Ovary (tissue), 9 donors: ENCODE measurements around the gene HDAC9. TPM values are rescaled to one million over a fixed set of nuclear protein-coding genes. Genes with fewer than 3 reads are reported as not detected.

Experiments used
- DNase-seq, 5 donors: peaks; one replicate each; pipeline ENCODE4 v3.0.0-alpha.2; 2019 to 2020
- H3K27ac ChIP-seq, 2 donors: fragments of 200-600 bp; one replicate each; pipeline versions ENCODE4 v1.5.1 to v1.8.0; 2019 to 2022
- H3K27me3 ChIP-seq: fragments of 200-600 bp; one replicate; pipeline ENCODE4 v1.8.0; 2022
- H3K36me3 ChIP-seq: fragments of 200-600 bp; sonication (generic); one replicate; pipeline ENCODE4 v1.5.1; 2019
- H3K4me1 ChIP-seq: one replicate; pipeline ENCODE4 v1.8.1; 2013; ENCODE audit warnings: mild to moderate bottlenecking, moderate library complexity; ENCODE audit not compliant: insufficient read depth
- H3K4me3 ChIP-seq: fragments of 200-600 bp; sonication (generic); one replicate; pipeline ENCODE4 v1.5.1; 2017
- H3K9me3 ChIP-seq, 2 donors: fragments of 200-600 bp in 1 of 2; sonication (generic) in 1 of 2; one replicate each; pipeline versions ENCODE4 v1.5.1 to v1.8.1; 2013 to 2019; ENCODE audit warnings: mild to moderate bottlenecking in 1 of 2, moderate library complexity in 1 of 2
- EP300 ChIP-seq: sonication (generic); formaldehyde crosslinking; IDR thresholded peaks from one replicate; pipeline ENCODE4 v1.6.1; 2017; ENCODE audit warnings: antibody characterized with exemption
- POLR2A ChIP-seq: fragments of 450-650 bp; IDR thresholded peaks from one replicate; pipeline ENCODE4 v1.6.1; 2017; ENCODE audit warnings: antibody characterized with exemption, mild to moderate bottlenecking, moderate library complexity
- WGBS, 3 donors: extraction: QIAGEN DNeasy Blood & Tissue Kit in 1 of 3; methylation state at CpG; one replicate each; pipeline versions ENCODE4 v1.1.5 to v1.1.7; 2013 to 2017; 5-methylcytosine and 5-hydroxymethylcytosine counted together
- intact Hi-C, 4 donors: fragments of 100-400 bp; cut with DNase I; formaldehyde crosslinking; loops; one replicate each; pipeline versions ENCODE4 v1.11.0 to v1.15.1; 2022 to 2023
- polyA plus RNA-seq, 2 donors: library from polyadenylated mRNA; stranded (reverse); fragments of 200-250 nt in 1 of 2; fragments of 350-450 nt in 1 of 2; fragmentation: Illumina TruSeq in 1 of 2; extraction: RNeasy Lipid Tissue Mini Kit (QIAGEN cat#74804) in 1 of 2; gene quantifications; one replicate each; pipeline ENCODE4 v1.2.3, GENCODE V29; 2013 to 2014
- total RNA-seq, 7 donors: library from RNA; depleted of rRNA in 2 of 7; stranded (reverse); fragments of >200 nt in 2 of 7; fragmentation: NEBNext Ultra II Directional in 3 of 7; extraction: Animal tissue kit (Norgen Biotek cat#: 25700) in 3 of 7; gene quantifications; one replicate each; pipeline versions ENCODE4 v1.1.0 to v1.2.4, GENCODE V29; 2016 to 2023
- TF ChIP-seq, protein P1 (sequence below), 3 donors: fragments of 450-650 bp in 2 of 3; fragments of 200-600 bp in 1 of 3; IDR thresholded peaks; one replicate each; pipeline versions ENCODE4 v1.5.1 to v1.8.0; 2016 to 2022; ENCODE audit warnings: antibody characterized with exemption in 3 of 3, mild to moderate bottlenecking in 1 of 3
- donor health status: DM: no; HTN: no; CAD: no; lungs with moderate emphysema.
- donor health status: DM: no; HTN: no; CAD: no.
- donor health status: Bipolar disorder and iron deficiency.
- donor health status: DM: yes; HTN: yes; CAD: no.
- donor health status: DM: no; HTN: no; CAD: no.
- donor health status: DM: yes; HTN: yes; CAD: no.

The HDAC9 gene
- total and polyA plus RNA-seq, 9 donors, result 1.7 to 22.3 (median 6.0) TPM

DNA sequence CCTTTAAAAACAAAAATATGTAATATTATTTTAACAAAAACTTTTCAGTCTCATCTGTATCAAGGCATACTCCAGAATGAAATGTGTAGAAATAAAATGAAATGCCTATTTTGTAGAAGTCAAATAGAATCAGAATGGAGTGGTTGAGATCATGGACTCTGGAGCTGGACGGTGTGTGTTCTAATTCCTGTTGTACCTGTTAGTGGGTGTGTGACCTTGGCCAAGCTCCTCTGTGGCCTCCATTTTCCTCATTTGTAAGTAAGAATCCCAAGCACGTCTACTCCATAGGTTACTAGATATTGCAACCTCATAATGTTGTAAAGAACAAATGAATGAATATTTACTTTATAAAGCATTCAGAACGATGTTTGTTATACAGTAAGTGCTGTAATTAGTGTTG, 74.9 kb downstream of the HDAC9 start:
- intact Hi-C loops, result loop anchor here in 1 of 4 donors (10.0 kb wide), 1 partner anchor 216 kb away; no protein-coding TSS in a partner anchor
- no peak overlapping the region for H3K4me3 ChIP-seq
- no peak overlapping the region for H3K27ac ChIP-seq
- H3K9me3 ChIP-seq, result no peaks in the 10 kb centered on the region
- no peaks in the 10 kb centered on the region for H3K4me1 ChIP-seq
- WGBS, 3 donors, result 80 to 95% (median 89%) methylated on average over 3 of the region's 3 CpGs
- H3K27me3 ChIP-seq, result no peaks in the 10 kb centered on the region
- DNase-seq, result no peak
- TF ChIP-seq, protein P1, sequence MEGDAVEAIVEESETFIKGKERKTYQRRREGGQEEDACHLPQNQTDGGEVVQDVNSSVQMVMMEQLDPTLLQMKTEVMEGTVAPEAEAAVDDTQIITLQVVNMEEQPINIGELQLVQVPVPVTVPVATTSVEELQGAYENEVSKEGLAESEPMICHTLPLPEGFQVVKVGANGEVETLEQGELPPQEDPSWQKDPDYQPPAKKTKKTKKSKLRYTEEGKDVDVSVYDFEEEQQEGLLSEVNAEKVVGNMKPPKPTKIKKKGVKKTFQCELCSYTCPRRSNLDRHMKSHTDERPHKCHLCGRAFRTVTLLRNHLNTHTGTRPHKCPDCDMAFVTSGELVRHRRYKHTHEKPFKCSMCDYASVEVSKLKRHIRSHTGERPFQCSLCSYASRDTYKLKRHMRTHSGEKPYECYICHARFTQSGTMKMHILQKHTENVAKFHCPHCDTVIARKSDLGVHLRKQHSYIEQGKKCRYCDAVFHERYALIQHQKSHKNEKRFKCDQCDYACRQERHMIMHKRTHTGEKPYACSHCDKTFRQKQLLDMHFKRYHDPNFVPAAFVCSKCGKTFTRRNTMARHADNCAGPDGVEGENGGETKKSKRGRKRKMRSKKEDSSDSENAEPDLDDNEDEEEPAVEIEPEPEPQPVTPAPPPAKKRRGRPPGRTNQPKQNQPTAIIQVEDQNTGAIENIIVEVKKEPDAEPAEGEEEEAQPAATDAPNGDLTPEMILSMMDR (IDR thresholded peaks at IDR 0.05), result no peak
- TF ChIP-seq EP300, result no peak
- no peak for TF ChIP-seq POLR2A
- no peaks in the 10 kb centered on the region for H3K36me3 ChIP-seq

DNA sequence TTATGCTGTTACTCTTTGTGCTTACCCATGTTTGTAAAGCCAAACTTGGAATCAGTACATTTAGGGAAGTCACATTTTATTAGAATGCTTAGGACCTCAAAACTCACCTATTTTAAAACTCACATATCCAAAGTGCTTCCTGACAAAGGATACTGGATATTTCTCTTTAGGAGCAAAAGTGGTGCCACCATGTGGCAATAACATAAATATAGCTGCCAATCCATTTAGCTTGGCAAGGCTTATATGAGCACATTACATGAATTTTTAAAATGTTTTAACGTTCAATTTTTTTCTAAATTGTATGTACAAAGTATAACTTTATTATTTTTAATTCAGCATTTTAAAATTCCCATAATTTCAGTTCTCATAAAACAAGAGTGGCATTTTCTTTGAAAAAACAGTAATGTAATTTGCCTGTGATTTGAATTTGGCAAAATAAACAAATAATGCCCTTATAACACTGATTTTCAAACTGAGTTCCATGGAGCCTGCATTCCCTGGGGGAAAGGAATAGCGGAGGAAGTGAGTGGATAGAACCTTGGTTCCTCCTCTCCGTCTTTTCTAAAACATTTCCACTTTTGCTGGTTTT, 75.4 kb downstream of the HDAC9 start:
- no peaks in the 10 kb centered on the region for H3K36me3 ChIP-seq
- no peak for DNase-seq
- H3K27ac ChIP-seq, result no peak overlapping the region
- intact Hi-C loops, result loop anchor here in 1 of 4 donors (10.0 kb wide), 1 partner anchor 216 kb away; no protein-coding TSS in a partner anchor
- 63 to 69% (median 65%) methylated on average over 3 of the region's 3 CpGs for WGBS, 3 donors
- H3K4me1 ChIP-seq, result no peaks in the 10 kb centered on the region
- no peaks in the 10 kb centered on the region for H3K9me3 ChIP-seq
- no peak overlapping the region for H3K4me3 ChIP-seq
- no peak for TF ChIP-seq EP300
- TF ChIP-seq, protein P1 (IDR thresholded peaks at IDR 0.05), result no peak
- no peak for TF ChIP-seq POLR2A
- H3K27me3 ChIP-seq, result no peaks in the 10 kb centered on the region

DNA sequence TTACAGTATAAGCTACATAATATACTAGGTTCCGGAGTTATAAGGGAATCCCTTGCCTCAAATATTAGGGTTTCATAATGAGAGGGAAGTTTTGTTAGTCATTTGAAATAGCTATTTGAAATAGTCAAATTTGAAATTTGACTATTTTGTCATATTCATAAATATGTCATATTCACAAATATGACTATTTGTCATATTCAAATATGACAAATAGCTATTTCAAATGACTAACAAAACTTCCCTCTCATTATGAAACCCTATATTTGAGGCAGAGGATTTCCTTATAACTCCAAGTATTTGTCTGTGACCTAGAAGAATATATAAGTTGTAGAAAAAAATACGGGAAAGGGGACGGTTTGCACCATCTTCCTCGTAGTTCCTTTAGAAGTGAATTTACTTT, 76.6 kb downstream of the HDAC9 start:
- intact Hi-C loops, result loop anchor here in 1 of 4 donors (10.0 kb wide), 1 partner anchor 217 kb away; no protein-coding TSS in a partner anchor
- Histone ChIP-seq H3K9me3 (no peaks in the 10 kb centered on the region), H3K27ac (no peak overlapping the region), H3K4me1 (no peaks in the 10 kb centered on the region), H3K27me3 (no peaks in the 10 kb centered on the region), H3K36me3 (no peaks in the 10 kb centered on the region), H3K4me3 (no peak overlapping the region)
- WGBS, 3 donors, result 89 to 92% (median 92%) methylated on average over 4 of the region's 4 CpGs
- TF ChIP-seq, protein P1 (IDR thresholded peaks at IDR 0.05), result no peak
- TF ChIP-seq EP300, result no peak
- TF ChIP-seq POLR2A, result no peak
- DNase-seq, result no peak

DNA sequence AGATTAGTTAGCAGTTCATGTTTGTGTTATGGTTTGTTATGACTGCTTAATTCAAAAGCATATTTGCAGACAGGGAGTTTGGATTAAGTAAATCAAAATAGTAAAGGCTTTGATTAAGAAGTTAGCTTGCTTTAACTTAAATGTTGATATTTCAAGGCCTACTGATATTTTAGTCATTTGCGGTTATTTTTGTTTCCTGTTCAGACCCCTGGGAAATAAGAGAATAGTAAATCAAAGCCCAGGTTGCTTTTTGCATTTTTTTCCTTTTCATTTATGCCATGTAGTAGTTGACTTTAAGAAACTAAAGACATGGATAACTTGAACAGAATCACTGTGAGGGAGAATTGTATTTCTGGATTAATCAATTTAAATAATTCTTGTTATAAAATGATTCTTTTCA, 77.3 kb downstream of the HDAC9 start:
- no peak for TF ChIP-seq POLR2A
- TF ChIP-seq, protein P1 (IDR thresholded peaks at IDR 0.05), result no peak
- no peaks in the 10 kb centered on the region for H3K36me3 ChIP-seq
- H3K27me3 ChIP-seq, result no peaks in the 10 kb centered on the region
- no peaks in the 10 kb centered on the region for H3K9me3 ChIP-seq
- no peaks in the 10 kb centered on the region for H3K4me1 ChIP-seq
- no peak for DNase-seq
- WGBS, 3 donors, result 12 to 42% (median 12%) methylated on average over 1 of the region's 1 CpG
- no peak overlapping the region for H3K27ac ChIP-seq
- no peak overlapping the region for H3K4me3 ChIP-seq
- intact Hi-C loops, result loop anchor here in 1 of 4 donors (10.0 kb wide), 1 partner anchor 218 kb away; no protein-coding TSS in a partner anchor
